NCI-H2107 treated with DMSO at 0.1 percent for 48 hours (cell line): Measurements from ENCODE around the gene FNBP1L.
A peak's percentile ranks its signal among the peaks of the same experiment; 100 is the strongest.
"Not testable (repeated sequence)": the region's sequence is repeated elsewhere in the genome, so short reads cannot be mapped to it uniquely, and the experiment has no call there.

Experiments
- DNase-seq: peaks from one replicate; lab custom pipeline; 2025; ENCODE audit not compliant: unreplicated experiment; lab: John Stamatoyannopoulos, UW

The FNBP1L gene

GRCh38 chr1:93442741-93443140 lies 5.2 kb upstream of the FNBP1L start:
- no peak for DNase-seq

- no peak for DNase-seq
Observed at GRCh38 chr1:93443454-93443853, 4.5 kb upstream of the FNBP1L start.

DNA sequence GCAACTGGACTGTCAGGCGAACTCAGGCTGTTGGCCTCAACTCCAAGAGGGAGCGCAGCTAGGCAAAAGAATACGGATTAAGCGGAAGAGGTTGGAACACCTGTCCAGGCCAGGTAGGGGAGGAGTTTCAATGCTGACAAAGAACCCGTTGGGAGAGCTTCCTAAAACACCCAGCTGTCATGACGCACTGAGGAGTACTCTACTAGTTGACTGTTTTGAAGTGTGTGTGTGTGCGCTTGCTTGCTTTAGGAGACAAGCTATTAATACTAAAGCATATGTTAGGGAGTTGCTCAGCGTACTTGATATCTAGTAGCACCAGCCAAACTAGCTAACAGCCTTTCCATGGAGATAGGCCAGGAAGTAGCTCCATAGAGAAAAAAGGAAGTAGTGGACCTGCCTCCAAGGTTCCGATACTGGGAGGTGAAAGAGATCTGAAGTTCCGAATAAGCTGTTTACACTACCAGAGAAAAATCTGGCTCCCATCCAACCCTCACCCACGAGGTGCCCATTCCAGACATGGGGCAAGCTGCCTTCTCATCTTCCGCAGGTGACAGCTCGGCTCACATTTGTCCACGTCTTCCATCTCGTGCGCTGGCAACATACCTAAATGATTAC lies 974 bp upstream of the FNBP1L start:
- peak; percentile 96 for DNase-seq

- peak; percentile 60 for DNase-seq
Observed at GRCh38 chr1:93448292-93448982, 519 bp downstream of the FNBP1L start.

- DNase-seq, result peak; percentile 81
Observed at GRCh38 chr1:93448983-93449804, 1.3 kb downstream of the FNBP1L start.

- no peak for DNase-seq
Observed at GRCh38 chr1:93450321-93450720, 2.4 kb downstream of the FNBP1L start.

DNA sequence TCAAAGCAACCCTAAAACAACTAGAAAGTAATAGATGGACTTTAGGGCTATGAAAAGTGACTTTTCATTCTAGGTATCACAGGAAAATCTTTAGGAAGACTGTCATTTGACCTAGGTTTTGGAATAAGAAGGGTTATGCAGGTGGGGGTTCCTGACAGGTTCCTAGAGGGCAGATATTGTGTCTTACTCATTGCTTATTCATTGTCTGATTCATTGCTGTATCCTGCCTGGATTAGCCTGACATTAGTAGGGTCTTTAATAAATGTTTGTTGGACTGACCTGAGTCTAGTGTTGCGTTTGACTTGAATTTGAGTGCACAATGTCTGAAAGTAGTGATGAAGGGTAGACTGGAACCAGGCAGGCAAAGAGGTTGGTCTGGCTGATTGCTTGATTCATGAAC lies 6.0 kb downstream of the FNBP1L start:
- DNase-seq, result no peak

DNA sequence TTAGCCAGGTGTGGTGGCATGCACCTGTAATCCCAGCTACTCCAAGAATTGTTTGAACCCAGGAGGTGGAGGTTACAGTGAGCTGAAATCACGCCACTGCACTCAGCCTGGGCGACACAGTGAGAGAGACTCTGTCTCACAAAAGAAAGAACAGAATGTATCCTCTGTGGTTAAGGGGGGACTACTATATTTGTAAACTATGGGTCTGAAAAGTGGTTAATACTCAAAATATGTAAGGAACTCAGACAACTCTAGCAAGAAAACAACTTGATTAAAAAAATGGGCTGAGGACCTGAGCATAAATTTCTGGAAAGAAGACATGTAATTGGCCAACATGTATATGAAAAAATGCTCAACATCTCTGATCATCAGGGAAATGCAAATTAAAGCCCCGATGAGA lies 11.2 kb downstream of the FNBP1L start:
- no peak for DNase-seq

DNA sequence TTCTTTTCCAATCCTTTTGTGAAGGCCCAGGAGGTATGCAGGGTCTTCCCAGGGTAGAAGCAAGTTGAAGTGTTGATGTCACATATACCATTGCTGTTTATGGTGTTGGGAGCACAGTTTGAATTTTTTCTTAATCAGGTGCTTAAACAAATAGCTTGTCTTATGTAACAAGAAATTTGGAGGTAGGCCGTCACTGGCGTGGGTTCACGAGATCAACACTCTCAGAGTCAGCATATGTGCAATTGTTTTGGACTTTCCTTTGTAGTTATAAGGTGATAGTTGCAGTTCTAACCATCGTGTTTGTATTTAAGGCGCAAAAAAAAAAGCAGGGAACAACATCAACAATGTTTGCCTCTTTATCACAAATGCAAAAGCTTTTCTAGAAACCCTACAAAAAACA lies 13.3 kb downstream of the FNBP1L start:
- no peak for DNase-seq

- no peak for DNase-seq
Observed at GRCh38 chr1:93463960-93464359, 16.0 kb downstream of the FNBP1L start.

- DNase-seq, result not testable (repeated sequence)
Observed at GRCh38 chr1:93465371-93466082, 17.6 kb downstream of the FNBP1L start.

- no peak for DNase-seq
Observed at GRCh38 chr1:93467606-93468005, 19.7 kb downstream of the FNBP1L start.

GRCh38 chr1:93468662-93469061 lies 20.7 kb downstream of the FNBP1L start:
- no peak for DNase-seq

- DNase-seq, result not testable (repeated sequence)
Observed at GRCh38 chr1:93469223-93469622, 21.3 kb downstream of the FNBP1L start.

DNA sequence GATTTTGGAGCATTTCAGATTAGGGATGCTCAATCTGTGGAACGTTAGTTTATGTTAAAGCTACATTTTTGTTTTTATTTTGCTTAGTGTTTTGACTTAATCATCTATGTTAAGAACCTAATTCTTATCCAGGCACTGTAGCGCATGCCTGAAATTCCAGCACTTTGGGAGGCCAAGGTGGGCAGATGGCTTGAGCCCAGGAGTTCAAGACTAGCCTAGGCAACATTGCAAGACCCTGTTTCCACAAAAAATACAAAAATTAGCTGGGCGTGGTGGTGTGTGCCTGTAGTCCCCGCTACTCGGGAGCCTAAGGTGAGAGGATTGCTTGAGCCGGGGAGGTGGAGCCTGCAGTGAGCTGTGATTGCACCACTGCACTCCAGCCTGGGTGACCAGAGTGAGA lies 23.4 kb downstream of the FNBP1L start:
- no peak for DNase-seq

DNA sequence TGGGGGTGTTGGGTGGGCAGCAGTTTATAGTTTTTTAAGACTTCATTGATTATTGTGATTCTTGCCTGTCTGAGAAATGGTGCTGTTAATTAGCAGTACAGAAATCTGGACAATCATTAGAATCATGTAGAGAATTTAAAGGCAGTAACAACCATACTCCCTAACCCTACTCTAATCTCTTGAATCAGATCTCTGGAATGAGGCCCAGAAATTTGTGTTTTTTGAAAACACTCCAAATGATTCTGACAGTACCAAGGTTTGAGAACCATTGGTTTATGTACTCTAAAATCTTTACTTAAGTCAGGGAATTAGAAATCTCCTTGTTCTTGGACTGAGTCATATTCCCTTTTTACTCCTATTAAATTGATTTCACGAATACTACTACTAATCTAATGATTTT lies 24.0 kb downstream of the FNBP1L start:
- DNase-seq, result no peak

DNA sequence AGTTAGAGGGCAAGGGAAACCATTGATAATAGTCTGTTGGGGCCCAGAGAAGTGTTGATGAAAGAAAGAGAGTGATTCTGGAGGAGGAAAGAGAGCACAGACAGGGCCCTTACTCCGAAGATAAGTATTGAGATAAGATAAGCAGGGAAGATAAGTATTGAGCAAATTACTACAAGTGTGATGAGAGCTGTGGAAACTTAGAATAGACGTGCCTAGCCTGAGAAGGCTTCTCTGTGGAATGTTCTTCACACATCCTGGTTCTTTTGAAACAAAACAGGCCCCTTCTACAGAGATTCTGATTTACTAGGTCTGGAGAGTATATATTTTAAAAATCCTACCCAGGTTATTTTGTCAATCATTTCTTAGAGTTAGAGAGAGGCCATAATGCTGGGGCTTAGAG lies 26.4 kb downstream of the FNBP1L start:
- DNase-seq, result no peak

GRCh38 chr1:93475681-93476080 lies 27.8 kb downstream of the FNBP1L start:
- no peak for DNase-seq

DNA sequence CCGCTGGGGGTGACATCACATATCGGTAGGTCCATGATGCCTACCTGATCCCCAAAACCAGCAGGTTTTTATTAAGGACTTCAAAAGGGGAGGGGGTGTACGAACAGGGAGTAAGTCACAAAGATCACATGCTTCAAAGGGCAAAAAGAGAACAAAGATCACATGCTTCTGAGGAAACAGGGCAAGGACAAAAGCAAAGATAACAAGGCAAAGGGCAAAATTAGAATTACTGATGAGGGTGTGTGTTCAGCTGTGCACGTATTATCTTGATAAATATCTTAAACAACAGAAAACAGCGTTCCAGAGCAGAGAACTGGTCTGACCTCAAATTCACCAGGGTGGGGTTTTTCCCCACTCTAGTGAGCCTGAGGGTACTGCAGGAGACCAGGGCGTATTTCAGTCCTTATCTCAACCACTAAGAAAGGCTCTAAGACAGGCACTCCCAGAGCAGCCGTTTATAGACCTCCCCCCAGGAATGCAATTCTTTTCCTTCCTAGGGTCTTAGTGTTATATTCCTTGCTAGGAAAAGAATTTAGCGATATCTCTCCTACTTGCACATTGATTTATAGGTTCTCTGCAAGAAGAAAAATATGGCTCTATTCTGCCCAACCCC lies 31.3 kb downstream of the FNBP1L start:
- not testable (repeated sequence) for DNase-seq

DNA sequence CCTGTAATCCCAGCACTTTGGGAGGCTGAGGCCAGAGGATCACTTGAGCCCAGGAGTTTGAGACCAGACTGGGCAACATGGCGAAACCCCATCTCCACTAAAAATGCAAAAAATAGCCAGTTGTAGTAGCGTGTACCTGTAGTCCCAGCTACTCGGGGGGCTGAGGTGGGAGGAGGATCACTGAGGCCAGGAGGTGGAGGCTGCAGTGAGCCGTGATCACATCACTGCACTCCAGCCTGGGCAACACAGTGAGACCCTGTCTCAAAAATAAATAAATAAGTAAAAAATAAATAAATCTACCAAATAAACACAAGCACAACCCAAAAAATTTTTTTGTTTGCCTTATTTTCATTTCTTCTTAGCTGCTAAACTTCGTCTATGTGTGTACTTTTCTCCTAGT lies 34.0 kb downstream of the FNBP1L start:
- not testable (repeated sequence) for DNase-seq

DNA sequence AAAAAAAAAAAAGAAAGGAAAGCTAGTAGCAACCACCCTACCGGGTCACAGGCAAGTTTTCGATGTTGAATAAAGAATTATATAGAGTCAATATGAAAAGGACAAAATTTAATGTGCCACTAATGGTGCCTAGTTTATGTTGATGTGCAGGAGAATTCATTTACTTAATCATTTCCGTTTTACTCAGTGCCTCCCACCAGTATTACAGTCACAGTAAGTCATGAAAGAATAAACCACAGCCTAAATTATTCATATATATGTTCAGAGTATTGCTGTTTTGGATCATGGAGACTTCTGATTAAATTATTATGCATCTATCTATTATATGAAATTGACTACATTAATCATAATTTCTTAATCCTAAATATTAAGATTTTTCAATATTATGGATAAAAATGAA lies 35.3 kb downstream of the FNBP1L start:
- no peak for DNase-seq
